HG03045 (cell line): ENCODE measurements around the gene NAMPT.
"Not testable (repeated sequence)": the region's sequence is repeated elsewhere in the genome, so short reads cannot be mapped to it uniquely, and the experiment has no call there.

Experiments used
- ATAC-seq: cut with Tn5 transposase; IDR thresholded peaks from one replicate; pipeline ENCODE4 v1.9.1; 2021; ENCODE audit warnings: mild to moderate bottlenecking, moderate library complexity; ENCODE audit not compliant: unreplicated experiment

The NAMPT gene

DNA sequence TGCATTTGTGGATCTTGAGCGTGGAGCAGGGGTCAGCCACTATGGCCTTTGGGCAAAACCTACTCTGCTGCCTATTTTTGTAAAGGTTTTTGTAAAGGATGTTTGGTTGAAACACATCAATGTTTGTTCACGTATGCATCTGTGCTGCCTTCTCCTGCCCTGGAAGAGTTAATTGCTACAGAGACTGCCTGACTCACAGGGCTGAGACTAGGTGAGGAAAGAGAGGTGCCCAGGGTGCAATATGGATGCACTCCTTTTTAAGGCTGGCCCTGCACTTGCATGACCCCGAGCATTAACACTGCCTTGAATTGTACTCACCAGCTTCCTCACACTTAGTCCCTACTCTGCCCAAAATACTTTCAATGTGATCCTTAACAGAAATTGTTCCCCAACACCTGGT, 20.9 kb upstream of the NAMPT start:
- ATAC-seq, result no peak

DNA sequence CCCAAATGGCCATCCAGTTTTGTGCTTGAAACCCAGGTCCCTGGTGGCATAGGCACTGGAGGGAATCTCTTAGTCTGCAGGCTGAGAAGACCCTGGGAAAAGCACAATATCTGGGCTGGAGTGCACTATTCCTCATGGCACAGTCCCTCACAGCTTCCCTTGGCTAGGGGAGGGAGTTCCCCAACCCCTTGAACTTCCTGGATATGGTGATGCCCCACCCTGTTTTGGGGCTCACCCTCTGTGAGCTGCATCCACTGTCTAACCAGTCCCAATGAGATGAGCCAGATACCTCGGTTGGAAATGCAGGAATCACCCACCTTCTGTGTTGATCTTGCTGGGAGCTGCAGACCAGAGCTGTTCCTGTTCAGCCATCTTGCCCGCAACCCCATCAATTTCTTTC, 19.8 kb upstream of the NAMPT start:
- ATAC-seq, result no peak

DNA sequence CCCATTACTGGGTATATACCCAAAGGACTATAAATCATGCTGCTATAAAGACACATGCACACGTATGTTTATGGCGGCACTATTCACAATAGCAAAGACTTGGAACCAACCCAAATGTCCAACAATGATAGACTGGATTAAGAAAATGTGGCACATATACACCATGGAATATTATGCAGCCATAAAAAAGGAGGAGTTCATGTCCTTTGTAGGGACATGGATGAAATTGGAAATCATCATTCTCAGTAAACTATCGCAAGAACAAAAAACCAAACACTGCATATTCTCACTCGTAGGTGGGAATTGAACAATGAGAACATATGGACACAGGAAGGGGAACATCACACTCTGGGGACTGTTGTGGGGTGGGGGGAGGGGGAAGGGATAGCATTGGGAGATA, 13.8 kb upstream of the NAMPT start:
- not testable (repeated sequence) for ATAC-seq

DNA sequence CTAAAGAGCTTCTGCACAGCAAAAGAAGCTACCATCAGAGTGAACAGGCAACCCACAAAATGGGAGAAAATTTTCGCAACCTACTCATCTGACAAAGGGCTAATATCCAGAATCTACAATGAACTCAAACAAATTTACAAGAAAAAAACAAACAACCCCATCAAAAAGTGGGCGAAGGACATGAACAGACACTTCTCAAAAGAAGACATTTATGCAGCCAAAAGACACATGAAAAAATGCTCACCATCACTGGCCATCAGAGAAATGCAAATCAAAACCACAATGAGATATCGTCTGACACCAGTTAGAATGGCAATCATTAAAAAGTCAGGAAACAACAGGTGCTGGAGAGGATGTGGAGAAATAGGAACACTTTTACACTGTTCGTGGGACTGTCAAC, 13.4 kb upstream of the NAMPT start:
- not testable (repeated sequence) for ATAC-seq

DNA sequence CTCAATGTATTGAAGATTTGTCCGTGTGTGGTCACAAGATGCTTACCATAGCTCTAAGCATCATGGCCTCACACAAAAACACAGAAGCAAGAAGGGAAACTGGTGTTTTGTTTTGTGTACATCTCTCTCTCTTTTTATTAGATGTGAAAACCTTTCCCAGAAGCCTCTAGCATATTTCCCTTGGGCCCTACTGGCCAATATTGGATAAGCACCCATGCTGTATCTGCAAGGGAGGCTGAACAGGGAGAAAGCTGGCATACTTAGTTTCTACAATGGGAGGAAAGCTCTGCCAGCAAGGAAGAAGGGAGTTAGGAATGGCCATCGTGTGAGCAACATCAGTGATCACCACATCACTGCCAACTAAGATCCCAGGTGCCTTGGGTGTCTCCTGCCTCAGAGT, 9.6 kb upstream of the NAMPT start:
- ATAC-seq, result no peak

DNA sequence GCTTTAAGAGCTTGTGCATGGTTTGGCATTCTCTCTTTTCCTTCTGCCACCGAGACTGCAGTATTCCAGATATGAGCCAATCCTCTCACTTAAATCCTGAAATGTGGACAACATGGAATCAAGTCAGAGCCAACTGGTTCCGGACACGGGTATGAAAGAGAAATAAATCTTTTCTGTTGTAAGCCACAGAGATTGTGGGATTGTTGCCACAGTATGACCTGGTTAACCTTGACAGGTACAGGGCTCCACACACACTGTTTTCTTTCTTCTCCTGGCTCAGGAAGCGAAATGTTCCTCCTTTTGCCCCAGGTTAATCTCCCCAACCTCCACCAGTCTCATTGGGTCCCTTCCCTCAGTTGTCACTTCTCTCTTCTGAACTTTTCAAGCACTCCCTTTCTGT, 6.5 kb upstream of the NAMPT start:
- no peak for ATAC-seq

DNA sequence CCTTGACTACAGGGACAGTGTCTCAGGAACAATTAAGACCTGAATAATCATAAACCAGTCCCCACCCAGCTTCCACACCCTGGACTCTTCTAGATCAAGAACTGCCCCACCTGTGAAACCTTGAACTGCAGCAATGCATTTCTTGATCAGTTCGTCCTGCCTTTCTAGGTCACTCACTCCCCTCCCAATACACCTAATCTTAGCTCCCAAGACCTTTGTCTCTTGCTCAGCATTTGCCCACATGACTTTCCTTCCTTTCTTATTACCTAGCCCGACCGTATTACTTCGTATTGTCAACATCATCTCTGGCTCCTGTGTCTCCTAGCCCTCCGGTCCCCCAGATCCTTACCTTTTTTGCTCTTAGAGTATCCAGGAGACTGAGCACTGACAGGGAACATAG, 5.5 kb upstream of the NAMPT start:
- no peak for ATAC-seq

DNA sequence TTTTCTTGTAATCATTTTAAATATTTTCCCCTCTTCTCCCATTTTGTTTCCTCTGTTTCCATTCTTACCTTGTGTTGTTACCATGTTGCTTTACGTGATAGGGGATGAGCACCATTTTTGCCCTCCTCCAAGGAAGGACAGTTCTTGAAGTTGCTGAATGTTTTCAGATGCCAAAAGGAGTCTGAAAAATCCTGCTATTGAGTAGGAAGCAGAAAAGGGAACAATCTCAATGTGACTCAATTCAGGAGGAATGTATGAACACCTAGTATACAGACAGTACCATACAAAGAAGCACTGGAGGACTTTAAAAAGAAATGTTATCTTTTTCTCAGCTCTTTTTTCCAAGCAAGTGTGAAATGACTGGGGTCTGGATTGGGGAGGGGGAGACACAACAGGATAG, 5.1 kb upstream of the NAMPT start:
- no peak for ATAC-seq

DNA sequence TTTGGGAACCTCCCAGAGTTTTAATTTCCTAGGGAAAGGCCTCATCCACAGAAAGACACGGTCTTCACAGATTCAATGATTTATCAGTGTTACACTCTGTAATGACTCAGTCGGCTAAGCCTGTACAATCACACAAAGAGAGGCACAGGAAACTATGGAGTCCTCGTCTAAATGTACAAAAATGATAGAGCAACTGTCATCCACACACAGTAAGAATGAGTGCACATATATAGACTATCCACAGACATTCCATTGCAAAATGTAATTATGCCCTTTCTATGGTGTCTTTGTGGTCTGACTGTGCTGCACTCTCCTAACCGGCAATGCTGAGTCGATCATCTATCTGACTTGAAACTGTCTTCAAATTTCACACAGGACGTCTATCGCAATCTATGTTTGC, 3.5 kb upstream of the NAMPT start:
- no peak for ATAC-seq

DNA sequence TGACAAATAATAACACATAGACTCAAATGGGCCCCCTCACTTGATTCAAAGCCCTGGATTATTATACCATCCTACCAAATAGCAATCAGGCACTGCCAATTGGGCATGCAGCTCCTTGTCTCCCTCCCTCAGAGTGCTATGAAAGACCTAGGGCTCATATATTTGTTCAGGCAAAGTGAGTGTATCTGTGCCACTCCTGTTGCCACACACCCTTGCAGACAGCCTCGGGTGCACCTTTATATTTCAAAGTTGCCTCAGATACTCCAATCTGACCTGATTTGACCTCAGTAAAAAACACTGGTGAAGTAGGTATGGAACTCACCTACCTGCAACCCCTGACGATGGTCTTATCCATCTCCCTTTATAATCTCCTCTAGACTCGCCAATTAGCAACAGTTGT, 3.0 kb upstream of the NAMPT start:
- ATAC-seq, result no peak

DNA sequence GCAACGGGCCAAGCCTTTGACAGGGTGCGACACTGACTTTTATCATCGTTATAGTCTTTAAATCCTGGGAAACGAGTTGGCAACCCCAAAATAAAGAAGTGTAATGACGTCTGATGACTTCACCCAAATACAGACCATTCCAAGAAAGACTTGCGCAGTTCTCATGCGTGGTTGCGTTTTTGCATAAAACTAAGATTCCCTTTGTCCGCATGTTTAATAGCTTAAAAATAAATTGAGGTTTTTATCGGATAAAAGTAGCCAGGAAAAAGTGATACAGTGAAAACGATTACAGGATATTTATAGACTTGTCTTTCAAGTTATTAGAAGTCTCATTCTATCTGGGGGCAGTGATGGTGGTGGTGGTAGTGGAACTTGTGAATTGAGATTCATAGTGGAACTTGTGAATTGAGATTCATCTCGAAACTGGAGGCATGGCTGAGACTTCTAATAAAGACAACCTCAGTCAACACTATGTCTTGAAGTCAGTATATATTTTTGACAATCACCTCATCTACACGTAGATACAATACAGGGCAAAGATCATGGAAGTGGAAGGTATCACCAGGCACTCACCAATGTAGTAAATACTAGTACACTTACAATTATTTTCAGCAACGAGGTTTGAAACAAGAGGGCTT, 1.2 kb upstream of the NAMPT start:
- no peak for ATAC-seq

DNA sequence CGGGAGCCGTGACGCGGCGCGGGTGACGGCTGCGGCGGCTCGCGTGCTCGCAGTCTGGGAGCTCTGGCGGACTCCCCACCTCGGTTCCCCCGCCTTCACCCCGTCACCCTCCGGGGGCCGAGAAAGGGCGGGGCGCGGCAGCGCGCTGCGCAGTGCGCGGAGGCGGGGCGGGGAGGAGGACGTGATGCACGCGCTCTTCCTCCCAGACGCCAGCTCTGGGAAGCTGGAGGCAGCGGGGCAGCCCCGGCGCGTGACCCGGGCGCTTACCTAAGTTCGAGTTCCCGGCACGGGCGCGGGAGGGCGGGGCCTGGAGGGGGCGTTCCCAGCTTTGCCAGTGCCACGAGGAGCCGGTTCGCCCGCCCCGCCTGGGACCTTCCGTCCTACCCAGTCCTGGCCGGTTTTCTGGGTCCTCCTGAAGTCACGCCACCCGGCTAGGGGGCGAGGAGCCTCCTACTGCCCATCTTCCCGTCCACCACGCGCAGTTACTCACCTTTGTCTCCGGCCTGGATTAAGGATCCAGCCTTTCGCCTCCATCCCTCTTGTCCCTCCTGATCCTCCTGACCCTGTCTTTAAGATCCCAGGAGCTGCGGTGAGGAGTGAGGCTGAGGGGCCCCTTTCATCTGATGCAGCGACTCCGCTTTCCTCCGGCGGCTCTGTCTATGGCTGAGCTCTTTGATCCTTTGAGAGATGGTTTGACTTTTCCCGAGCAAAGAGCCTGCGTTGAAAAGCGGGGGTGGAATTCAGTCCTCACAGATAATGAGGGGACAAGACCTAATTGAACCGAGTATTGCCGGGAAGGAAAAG, 470 bp upstream of the NAMPT start:
- peak; percentile 86 for ATAC-seq

DNA sequence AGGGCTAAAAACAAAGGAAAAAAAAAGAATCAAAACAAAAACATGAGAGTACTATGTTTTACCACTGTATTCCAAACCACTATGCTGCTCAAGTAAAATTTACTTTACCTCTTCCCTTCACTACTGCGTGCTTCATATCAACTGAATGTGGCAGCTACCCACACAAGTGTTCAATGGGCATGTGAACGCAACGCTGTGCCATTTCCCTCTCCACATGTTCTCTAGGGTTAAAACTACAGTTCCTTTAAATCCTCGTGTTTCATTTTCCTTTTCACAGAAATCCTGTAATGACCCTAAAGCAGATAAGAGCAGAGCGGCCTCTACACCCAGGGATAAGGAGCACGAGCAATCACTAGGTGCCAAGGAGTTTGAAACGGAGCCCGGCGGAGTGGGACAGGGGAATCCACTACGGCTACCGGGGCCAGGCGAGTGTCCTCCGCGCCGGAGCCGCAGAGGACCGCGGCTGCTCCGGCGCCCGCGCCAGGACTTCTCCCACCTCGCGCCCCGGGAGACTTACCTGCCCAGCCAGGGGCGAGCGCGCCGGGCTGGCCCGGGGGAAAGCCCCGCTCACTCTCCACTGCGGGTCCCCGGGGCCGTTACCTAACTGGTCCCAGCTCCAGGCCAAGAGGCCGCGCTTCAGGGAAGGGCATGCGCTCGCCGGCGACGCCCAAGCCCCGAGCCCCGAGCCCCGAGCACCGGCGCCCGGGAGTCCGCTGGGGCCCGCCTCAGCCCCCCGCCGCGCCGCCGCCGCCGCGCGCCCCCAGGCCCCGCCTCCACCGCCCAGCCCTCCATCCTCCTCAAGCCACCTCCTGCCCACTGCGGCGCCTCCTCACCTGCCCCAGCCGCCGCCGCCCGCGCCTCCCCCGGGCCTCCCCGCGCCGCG, 711 bp downstream of the NAMPT start:
- ATAC-seq, result peak; percentile 21

DNA sequence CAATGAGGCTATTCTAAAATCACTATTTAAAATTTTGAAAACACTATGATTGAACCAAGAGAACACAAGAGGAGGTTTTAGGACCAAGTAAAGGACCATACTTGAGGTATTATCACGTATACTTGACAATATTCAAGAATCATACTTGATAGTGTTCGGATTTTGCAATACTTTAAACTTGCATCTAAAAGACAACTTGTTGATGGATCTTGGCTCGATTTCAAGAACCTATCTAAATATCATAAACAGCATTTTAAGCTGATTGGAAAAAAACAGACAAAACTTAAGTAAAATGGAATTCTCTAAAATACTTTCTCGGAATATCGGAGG, 1.3 kb downstream of the NAMPT start:
- ATAC-seq, result no peak

DNA sequence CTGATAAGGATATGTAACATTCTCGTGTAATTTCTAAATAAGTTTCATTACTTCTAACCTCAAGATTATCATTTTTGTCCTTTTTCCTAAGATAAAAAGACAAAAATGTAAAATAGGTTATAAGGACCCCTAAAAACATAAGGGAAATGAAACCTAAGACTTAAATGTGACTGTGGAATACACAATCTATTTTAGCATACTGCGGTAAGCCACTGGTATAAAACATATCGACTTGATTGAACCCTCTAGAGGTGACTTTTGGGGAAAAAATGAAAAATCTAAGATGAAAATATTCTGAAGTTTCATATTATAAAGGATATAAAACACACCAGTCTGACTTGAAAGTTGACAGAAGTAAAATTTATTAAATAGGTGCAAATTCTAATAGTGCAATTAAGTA, 1.9 kb downstream of the NAMPT start:
- no peak for ATAC-seq

DNA sequence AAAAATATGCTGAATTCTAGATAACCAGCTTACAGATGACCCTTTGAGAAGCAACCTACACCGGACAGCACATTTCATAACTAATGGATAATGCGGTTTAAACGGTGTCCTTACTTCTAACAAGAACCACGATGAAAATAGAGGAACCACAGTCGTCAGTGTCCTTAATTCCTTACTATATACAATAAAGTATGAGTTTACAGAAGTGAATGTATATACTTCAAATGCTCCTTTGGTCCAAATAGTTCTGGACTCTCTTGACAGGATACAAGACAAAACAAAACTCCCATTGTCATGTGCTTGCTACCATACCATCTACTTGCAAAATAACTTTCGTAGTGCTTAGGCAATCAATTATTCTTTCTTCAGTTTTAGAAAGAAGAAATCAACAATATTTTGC, 2.4 kb downstream of the NAMPT start:
- ATAC-seq, result no peak

DNA sequence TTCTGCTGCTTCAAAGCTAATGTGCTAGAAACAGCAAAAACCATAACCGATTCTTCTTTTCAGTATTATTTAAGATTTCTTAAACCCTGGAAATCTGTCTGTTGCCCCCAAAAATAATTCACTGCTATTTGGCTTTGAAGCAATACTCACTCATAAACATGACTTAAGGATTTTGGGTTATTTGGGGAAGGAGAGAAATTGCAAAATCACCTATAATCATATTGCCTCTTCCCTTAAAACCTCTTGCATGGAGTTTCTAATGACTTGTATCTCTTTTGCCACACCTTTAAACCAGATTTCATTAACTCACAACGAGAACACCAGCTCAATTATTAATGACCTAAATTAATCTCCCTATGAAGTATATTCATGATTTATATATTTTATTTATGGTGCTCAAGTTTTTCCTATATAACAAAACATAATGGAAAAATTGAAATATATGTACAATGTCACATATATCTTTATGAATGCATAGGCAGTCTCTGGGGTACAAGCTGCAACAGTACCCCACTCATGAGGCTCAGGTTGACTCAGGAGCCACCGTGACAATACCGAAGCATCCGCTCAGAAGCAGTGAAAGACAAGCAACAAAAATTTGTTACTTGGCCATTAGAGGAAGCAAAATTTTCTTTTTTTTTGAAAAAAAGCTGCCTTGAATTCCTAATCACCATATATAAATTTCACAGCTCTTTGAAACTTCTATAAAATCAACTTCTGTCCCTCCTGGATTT, 3.0 kb downstream of the NAMPT start:
- ATAC-seq, result no peak

DNA sequence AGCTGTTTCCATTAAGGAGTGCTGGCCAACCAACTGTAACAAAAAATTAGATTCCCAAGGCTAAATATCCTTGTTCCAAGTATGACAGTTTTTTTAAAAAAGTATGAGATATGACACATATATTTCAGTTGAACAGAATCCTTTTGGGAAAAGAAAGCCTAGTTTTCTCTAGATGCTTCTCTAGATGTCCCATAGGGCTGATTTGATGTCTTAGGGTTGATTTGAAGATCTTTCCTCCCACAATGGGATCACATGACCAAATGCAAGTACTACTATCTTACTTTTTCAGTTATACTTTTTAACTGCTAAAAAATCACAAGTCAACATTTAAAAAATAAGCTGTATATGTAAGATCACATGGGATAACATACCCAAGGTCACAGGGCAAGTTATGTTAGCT, 3.7 kb downstream of the NAMPT start:
- ATAC-seq, result no peak

DNA sequence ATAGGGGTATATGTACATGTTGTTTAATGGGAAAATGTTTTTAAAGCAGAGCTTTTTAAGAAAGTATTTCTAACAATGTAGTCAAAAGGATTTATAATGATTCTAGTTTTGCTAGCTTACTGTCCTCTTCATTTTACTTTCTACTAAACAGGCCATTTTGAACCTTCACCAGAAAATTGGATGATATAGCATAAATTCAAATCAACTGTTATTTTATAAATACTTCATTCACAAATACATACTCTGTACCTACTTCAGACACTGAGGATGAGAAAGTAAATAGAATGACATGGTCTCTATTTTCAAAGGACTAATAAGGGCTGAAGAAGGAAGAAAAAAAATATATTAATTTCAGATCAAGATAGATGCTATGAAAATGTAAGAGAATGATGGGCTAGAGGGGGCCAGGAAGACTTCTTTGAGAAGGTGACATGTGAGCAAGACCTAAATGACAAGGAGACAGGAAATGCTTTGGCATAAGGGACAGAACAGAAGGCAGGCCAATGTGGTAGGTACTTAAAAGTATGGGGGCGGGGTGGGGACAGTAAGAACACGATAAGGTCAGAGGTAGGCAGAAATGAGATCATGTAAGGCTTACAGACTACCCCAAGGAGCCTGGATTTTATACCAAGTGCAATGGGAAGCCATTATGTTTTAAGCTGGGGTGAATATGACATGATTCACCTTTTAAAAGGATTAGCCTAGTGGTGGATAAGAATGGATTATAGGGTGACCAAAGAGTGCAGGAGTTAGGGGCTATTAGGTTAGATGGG, 5.2 kb downstream of the NAMPT start:
- no peak for ATAC-seq

DNA sequence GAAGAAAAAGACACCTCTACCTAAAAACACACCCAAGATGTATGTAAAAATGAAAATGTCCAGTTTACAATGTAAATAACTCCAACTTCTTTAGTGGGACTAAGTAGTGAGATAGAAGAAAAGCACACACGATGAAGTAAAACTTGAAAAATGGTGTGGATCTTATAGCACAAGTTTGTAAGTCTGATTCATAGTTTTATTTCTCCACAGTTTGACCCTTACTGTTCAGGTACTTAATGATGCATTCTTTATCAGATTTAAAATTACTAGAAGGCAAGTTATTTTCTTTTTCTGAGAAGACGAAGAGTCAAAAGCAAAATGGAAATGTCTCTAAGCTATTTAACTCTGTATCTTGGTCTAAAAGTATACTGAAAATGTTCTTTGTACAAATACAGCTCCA, 6.1 kb downstream of the NAMPT start:
- ATAC-seq, result no peak

DNA sequence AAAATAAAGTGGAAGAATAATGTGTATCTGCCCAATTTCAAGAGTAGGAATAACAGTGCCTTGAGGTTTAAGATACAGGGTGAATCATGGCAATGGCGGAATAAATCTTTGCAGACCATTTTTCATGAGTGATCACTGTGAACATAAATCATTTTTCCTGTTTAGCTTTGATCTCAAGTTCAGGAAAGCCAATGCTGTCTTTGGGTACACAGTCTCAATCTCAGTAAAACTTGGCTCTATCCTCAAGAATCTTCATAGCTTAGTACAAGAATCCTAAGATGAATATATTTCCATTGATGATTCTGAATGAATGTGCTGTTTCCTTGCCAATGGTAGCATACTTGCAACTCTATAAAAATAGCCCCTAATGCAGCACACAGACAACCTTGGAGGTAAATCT, 6.8 kb downstream of the NAMPT start:
- ATAC-seq, result no peak
